Activated T-helper 1 cell treated with anti-CD3 and anti-CD28 coated beads, Interleukin-12 subunit alpha, Interleukin-12 subunit beta, Interleukin-2, Interleukin-4 antibody, amounts not matched to agents 30 ng/mL and 10 ng/mL and 1 ng/mL, durations not matched to agents 14 hours and 24 hours and 36 hours (primary cell): ENCODE results near the gene NME9. TPM values are rescaled to one million over a fixed set of nuclear protein-coding genes. Genes with fewer than 3 reads are reported as not detected.
A peak's percentile ranks its signal among the peaks of the same experiment; 100 is the strongest.

Experiments used
- DNase-seq: peaks from one replicate; pipeline ENCODE4 v3.0.0; 2021; ENCODE audit warnings: low spot score
- H3K27ac Mint-ChIP-seq: one replicate; pipeline ENCODE4 v1.8.0; 2021; ENCODE audit warnings: mild to moderate bottlenecking, mixed read lengths
- H3K27me3 Mint-ChIP-seq: one replicate; pipeline ENCODE4 v1.8.0; 2022; ENCODE audit warnings: mild to moderate bottlenecking, moderate library complexity, mixed read lengths; ENCODE audit not compliant: insufficient read depth
- H3K36me3 Mint-ChIP-seq: one replicate; pipeline ENCODE4 v1.8.0; 2021; ENCODE audit warnings: low read depth, mixed read lengths
- H3K4me1 Mint-ChIP-seq: one replicate; pipeline ENCODE4 v1.8.0; 2021; ENCODE audit warnings: low read depth, mixed read lengths
- H3K4me3 Mint-ChIP-seq: one replicate; pipeline ENCODE4 v1.8.0; 2021; ENCODE audit warnings: mild to moderate bottlenecking, moderate library complexity, mixed read lengths
- H3K9me3 Mint-ChIP-seq: one replicate; pipeline ENCODE4 v1.8.0; 2021; ENCODE audit warnings: mixed read lengths
- intact Hi-C: fragments of 100-400 bp; cut with micrococcal nuclease; formaldehyde crosslinking; loops from one replicate; pipeline ENCODE4 v1.15.1; 2024
- total RNA-seq: library from RNA; stranded (reverse); gene quantifications from 2 replicates; pipeline ENCODE4 v1.2.3, GENCODE V29; 2022

Gene NME9
- total RNA-seq, 1 donor from 2014 or later: not detected

DNA sequence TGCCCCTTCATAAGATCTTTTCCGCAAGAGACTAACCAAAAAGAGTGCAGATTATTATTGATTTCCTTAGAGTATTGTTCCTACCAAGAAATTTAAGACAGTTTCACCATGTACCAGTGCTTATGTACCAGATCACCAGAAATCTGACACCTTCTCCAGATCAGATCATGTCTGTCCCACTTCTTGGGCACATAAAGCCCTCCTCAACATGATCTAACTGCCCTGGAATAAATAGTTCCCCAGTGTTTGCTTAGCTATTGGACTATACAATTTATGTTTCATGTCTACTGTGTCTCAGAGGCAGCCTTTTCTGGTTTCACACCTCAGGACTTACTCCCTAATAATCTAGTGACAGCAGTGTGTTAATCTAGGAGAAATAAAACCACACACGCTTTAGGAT is 46.8 kb downstream of the NME9 start:
- Mint-ChIP-seq H3K4me1 (peaks cover 15% of the 10 kb centered on the region), H3K9me3 (no peaks in the 10 kb centered on the region), H3K4me3 (no peak overlapping the region), H3K27me3 (no peaks in the 10 kb centered on the region), H3K27ac (no peak overlapping the region), H3K36me3 (peaks cover 11% of the 10 kb centered on the region)
- intact Hi-C loops: no loop called here
- DNase-seq: no peak

DNA sequence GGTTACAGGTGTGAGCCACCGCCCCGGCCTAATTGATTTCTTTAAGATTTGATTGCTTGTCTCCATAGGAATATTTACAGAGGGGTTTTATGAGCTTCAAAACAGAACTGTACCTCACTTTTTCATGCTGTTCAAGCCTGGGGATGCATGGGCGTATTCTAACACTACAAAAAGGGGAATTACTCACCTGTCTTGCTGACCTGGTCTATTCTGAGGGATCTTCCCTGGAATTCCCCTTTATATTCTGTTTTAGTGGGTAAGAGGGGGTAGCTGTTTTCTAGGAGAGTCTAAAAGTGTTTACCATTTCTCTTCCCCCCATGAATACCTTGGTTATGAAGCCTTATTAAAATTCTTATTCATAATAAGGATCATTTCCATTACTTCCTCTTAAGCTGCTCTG is 48.1 kb downstream of the NME9 start:
- Mint-ChIP-seq H3K36me3 (peaks cover 16% of the 10 kb centered on the region), H3K27me3 (no peaks in the 10 kb centered on the region), H3K4me1 (peaks cover 15% of the 10 kb centered on the region), H3K4me3 (no peak overlapping the region), H3K27ac (no peak overlapping the region), H3K9me3 (no peaks in the 10 kb centered on the region)
- intact Hi-C loops: no loop called here
- no peak for DNase-seq

DNA sequence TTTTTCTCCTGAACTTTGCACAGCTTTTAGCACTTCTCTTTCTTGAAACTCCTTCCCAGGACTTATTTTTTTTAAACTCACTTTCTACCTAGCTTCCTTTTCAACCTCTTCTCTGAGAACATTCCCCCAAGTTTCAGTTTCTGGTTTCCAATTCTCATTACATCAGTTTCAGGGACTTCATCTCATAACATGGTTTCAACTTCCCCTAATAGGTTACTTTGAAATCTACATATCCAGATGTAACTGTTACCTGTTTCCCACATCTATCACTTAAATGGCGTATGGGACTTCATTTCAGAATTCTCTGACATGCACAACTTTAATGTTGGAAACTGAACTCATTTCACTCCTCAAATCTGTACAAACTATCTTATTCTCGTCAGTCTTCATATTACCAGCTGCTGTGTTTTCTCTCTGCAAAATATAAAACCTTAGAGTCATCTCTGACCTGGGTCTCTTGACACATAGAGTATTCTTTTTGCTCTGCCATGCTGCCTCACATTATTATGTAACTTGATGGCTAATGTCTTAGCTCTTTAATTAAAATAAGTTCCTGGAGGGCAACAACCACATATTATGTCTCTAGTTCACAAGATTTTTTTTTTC is 58.4 kb downstream of the NME9 start:
- Mint-ChIP-seq H3K27ac (no peak overlapping the region), H3K4me1 (peaks cover 8% of the 10 kb centered on the region)

DNA sequence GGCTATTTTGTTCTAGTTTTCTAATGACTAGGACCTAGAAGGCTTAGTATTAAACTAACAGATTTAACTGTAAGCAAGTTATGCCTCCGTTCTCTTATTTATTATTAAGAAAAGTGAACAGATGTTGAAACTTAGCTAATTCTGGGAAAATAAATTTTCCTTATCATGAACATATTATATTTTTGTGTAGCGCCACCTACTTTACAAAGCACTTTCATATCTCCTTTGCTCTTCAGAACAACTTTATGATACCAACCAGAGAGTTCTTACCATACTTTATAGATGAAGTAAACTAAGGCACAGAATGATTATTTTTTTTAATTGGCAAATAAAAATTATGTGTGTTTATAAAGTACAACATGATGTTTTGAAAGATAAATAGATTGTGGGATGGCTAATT is 59.4 kb downstream of the NME9 start:
- H3K27ac Mint-ChIP-seq: no peak overlapping the region
- H3K4me1 Mint-ChIP-seq: peaks cover 8% of the 10 kb centered on the region
- intact Hi-C loops: no loop called here
- H3K27me3 Mint-ChIP-seq: no peaks in the 10 kb centered on the region
- H3K4me3 Mint-ChIP-seq: no peak overlapping the region
- peaks cover 47% of the 10 kb centered on the region for H3K36me3 Mint-ChIP-seq
- H3K9me3 Mint-ChIP-seq: no peaks in the 10 kb centered on the region
- DNase-seq: no peak

More for the DNA sequence above, 58.4 kb downstream of the NME9 start:
- Mint-ChIP-seq H3K36me3 (peaks cover 45% of the 10 kb centered on the region), H3K27me3 (no peaks in the 10 kb centered on the region), H3K4me3 (no peak overlapping the region), H3K9me3 (no peaks in the 10 kb centered on the region)
- intact Hi-C loops: no loop called here
- no peak for DNase-seq

DNA sequence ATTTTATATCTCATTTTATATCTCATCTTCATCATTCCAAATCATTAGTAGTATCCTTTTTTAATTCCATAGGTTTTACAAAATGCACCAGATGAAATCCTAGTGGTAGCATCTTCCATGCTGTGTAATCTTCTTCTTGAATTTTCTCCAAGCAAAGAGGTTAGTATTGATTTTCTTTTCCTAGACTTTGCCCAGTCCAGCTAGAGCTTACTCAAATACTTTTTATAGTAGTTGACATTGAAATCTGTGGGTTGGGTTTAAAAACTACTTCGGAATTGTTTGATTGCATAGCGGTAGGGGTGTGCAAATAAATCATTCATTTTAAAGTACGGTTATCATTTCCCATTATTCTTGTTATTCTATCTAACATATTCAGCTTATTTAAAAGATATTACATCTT is 62.6 kb downstream of the NME9 start:
- H3K9me3 Mint-ChIP-seq: no peaks in the 10 kb centered on the region
- H3K4me1 Mint-ChIP-seq: peaks cover 8% of the 10 kb centered on the region
- peaks cover 30% of the 10 kb centered on the region for H3K36me3 Mint-ChIP-seq
- H3K4me3 Mint-ChIP-seq: no peak overlapping the region
- intact Hi-C loops: no loop called here
- no peak for DNase-seq
- no peaks in the 10 kb centered on the region for H3K27me3 Mint-ChIP-seq
- no peak overlapping the region for H3K27ac Mint-ChIP-seq

DNA sequence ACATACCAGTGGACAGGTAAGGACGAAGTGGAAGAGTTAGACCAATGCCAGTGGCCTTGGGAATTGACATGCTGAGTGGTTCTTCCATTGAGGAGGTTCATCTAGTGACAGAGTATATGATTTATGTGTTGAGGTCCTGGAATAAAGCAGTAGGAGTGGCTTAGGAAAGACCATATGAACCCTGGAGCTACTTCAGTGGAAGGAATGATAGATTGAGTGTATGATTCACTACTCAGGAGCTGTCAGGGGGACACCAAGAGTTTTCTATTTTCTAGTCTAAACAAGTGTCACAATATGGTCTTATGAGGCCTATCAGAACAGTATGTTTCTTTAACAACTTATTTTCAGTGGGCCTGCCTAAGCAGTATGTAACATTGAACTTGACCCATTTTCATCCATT is 63.9 kb downstream of the NME9 start:
- intact Hi-C loops: no loop called here
- H3K4me1 Mint-ChIP-seq: no peaks in the 10 kb centered on the region
- H3K27ac Mint-ChIP-seq: no peak overlapping the region
- H3K27me3 Mint-ChIP-seq: no peaks in the 10 kb centered on the region
- peaks cover 23% of the 10 kb centered on the region for H3K36me3 Mint-ChIP-seq
- no peak for DNase-seq
- no peak overlapping the region for H3K4me3 Mint-ChIP-seq
- no peaks in the 10 kb centered on the region for H3K9me3 Mint-ChIP-seq

DNA sequence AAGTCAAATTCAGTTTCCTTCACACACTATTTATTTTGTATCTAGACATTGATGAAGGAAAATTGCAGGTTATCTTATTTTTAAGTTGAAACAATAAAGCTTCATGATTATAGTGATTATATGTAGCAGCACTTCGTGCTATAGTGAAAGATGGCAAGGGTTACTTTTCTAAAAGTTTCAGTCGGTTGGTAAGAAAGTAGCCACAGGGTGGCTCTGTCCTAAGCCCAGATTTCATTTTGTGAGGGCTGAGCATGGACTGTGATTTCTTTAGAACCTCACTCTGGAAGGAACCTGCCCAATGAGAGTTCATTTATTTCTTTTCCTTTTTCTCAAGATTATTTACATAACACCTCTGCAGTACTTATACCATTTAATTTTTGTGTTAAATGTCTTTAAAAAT is 66.5 kb downstream of the NME9 start:
- H3K4me3 Mint-ChIP-seq: no peak overlapping the region
- no peak overlapping the region for H3K27ac Mint-ChIP-seq
- peaks cover 24% of the 10 kb centered on the region for H3K36me3 Mint-ChIP-seq
- H3K9me3 Mint-ChIP-seq: no peaks in the 10 kb centered on the region
- H3K27me3 Mint-ChIP-seq: no peaks in the 10 kb centered on the region
- H3K4me1 Mint-ChIP-seq: peaks cover 4% of the 10 kb centered on the region
- DNase-seq: no peak
- intact Hi-C loops: no loop called here

DNA sequence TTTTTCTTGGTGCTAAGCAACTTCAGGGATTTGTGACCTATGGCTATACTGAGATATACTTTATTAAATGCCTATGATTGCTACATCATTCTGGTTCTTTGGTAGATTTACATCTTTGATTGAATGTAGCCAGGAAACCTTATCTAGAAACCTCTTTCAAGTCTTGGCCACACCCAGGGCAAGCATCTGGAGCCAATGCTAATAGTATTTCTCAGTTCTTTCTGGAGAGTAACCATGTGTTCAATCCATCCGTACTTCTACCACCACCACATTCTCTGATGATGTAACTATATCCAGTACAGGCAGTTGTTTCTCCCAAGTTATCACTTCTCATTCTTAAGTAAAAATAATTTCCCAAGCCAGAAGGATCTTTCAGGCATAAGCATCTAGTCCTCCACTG is 69.0 kb downstream of the NME9 start:
- no peak overlapping the region for H3K27ac Mint-ChIP-seq
- no peak overlapping the region for H3K4me3 Mint-ChIP-seq
- DNase-seq: no peak
- H3K9me3 Mint-ChIP-seq: no peaks in the 10 kb centered on the region
- peaks cover 15% of the 10 kb centered on the region for H3K36me3 Mint-ChIP-seq
- H3K27me3 Mint-ChIP-seq: no peaks in the 10 kb centered on the region
- peaks cover 7% of the 10 kb centered on the region for H3K4me1 Mint-ChIP-seq
- intact Hi-C loops: no loop called here

DNA sequence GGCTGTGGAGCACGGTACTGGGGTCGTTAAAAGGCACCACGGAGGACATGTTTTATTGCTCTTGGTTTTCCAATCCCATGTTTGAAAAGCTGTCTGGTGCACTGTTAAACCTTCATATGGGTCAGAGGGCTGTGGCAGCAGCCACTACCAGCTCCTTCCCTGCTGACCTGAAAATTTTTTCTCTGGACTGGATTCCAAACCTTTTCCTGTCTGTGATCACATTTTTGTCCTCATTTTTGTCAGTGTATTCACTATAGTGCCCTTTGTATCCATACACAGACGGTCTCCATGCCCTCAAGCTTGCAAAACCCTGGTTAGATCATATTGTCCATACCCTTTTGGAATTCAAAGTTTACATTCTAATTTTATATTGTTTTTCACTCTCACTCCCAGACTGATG is 70.5 kb downstream of the NME9 start:
- H3K36me3 Mint-ChIP-seq: peaks cover 10% of the 10 kb centered on the region
- no peak for DNase-seq
- H3K4me1 Mint-ChIP-seq: peaks cover 12% of the 10 kb centered on the region
- H3K27me3 Mint-ChIP-seq: no peaks in the 10 kb centered on the region
- H3K9me3 Mint-ChIP-seq: no peaks in the 10 kb centered on the region
- H3K27ac Mint-ChIP-seq: no peak overlapping the region
- no peak overlapping the region for H3K4me3 Mint-ChIP-seq
- intact Hi-C loops: no loop called here

DNA sequence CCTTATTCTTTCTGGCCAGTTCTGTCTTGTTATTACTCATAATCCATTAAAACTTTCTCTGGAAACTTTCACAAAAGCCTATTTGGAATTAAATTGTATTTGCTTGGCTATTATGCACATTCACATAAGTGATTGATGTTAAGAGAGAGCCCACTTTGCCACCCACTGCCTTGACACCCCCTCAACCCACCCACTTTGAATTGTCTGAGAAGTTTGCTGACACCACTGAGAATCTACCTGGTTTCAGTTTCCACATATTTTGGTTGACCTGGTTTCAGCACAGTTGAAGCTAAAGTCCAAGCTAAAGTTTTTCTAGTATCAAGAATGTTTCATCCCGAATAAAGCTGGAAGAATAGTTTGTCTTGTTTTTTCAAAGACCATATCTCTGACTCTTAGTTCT is 71.7 kb downstream of the NME9 start:
- intact Hi-C loops: no loop called here
- no peaks in the 10 kb centered on the region for H3K27me3 Mint-ChIP-seq
- H3K36me3 Mint-ChIP-seq: peaks cover 9% of the 10 kb centered on the region
- no peaks in the 10 kb centered on the region for H3K9me3 Mint-ChIP-seq
- no peak for DNase-seq
- H3K4me3 Mint-ChIP-seq: no peak overlapping the region
- H3K4me1 Mint-ChIP-seq: peaks cover 12% of the 10 kb centered on the region
- peak overlapping the region; percentile 20 for H3K27ac Mint-ChIP-seq

DNA sequence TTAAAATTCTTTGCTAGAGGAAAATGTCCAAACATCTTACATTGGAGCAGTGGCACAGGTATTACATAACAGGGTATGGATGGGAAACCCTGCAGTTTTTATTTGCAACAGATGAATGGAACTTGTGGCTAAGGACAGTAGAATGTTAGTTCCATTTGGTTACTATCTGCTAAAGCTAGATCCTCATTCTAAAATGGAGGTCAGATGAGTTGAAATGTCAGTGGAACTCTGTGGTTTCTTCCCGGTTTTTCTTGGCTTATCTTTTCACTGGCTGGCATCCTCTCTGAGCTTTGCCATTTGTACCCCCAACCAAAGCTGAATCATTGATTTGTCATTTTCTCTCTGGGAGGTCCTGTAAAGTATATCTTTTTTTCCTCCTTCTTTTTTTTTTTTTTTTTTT is 73.6 kb downstream of the NME9 start:
- H3K4me3 Mint-ChIP-seq: no peak overlapping the region
- no peak for DNase-seq
- intact Hi-C loops: no loop called here
- no peak overlapping the region for H3K27ac Mint-ChIP-seq
- H3K27me3 Mint-ChIP-seq: no peaks in the 10 kb centered on the region
- peaks cover 9% of the 10 kb centered on the region for H3K36me3 Mint-ChIP-seq
- no peaks in the 10 kb centered on the region for H3K9me3 Mint-ChIP-seq
- H3K4me1 Mint-ChIP-seq: peaks cover 12% of the 10 kb centered on the region

DNA sequence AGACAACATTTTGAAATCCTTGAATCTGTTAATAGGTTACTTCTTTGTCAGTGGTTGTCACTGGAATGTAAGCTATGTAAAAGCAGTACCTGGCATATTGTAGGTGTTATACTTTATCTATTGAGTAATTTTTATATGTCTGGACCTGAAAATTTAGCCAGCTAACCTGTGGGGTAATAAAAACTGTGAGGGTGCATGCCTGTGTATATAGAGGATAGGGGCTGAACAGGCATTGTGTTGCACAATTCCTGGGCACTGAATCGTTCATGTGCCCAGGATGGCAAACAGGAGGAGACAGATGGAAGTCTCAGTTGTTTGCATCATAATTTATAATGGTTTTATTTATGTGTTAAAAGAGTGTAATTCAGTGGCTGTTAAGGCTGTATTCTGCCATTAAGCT is 75.4 kb downstream of the NME9 start:
- no peak overlapping the region for H3K4me3 Mint-ChIP-seq
- peaks cover 12% of the 10 kb centered on the region for H3K4me1 Mint-ChIP-seq
- no peaks in the 10 kb centered on the region for H3K9me3 Mint-ChIP-seq
- H3K36me3 Mint-ChIP-seq: peaks cover 6% of the 10 kb centered on the region
- H3K27ac Mint-ChIP-seq: no peak overlapping the region
- intact Hi-C loops: no loop called here
- no peak for DNase-seq
- H3K27me3 Mint-ChIP-seq: no peaks in the 10 kb centered on the region

DNA sequence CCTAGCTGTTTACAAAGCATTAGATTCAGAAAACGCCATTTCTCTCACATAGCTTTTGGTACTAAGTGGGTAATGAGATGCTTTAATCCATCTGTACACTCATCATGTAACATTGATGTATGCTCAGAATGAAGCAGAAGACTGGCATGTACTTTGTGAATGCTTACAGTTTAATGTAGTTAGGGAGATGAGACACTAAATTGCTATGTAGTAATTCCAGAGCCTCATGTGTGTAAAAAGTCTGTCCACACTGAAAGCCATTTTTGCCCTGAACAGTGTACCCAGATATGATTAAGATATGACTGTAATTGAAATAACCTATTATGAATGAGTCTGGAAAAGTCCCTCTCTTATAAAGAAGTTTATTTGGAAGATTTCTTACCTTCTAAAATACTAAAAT is 76.0 kb downstream of the NME9 start:
- intact Hi-C loops: no loop called here
- Mint-ChIP-seq H3K9me3 (no peaks in the 10 kb centered on the region), H3K4me1 (peaks cover 12% of the 10 kb centered on the region), H3K36me3 (peaks cover 6% of the 10 kb centered on the region), H3K27me3 (no peaks in the 10 kb centered on the region), H3K4me3 (no peak overlapping the region), H3K27ac (no peak overlapping the region)
- DNase-seq: no peak
